Measurements from ENCODE around the gene LRRC1. TPM values are rescaled to one million over a fixed set of nuclear protein-coding genes. Genes with fewer than 3 reads are reported as not detected.

LRRC1 gene
- total and polyA plus RNA-seq, 2 of the 8 experiments (the other 6 are each of a cell fraction or from before 2014, with no cell fraction given) = 6.7 to 15.9 TPM

GRCh38 chr6:53913286-53913685 lies 118.5 kb downstream of the LRRC1 start:
- peaks cover 0 to 4% (median 2%) of the 10 kb centered on the region in 4 experiments; a peak in 1 of 7 replicates for H3K4me1 ChIP-seq (replicated peaks in 1 of 4; ENCODE audit: control insufficient read depth in 3 of 4, insufficient read depth in 4 of 4, low read length in 3 of 4)
- H4K20me1 ChIP-seq (replicated peaks in 1 of 2; ENCODE audit: control insufficient read depth in 1 of 2, insufficient read depth in 2 of 2, low read length in 2 of 2) = no peaks in the 10 kb centered on the region
- H2AFZ ChIP-seq (ENCODE audit: low read length) = no peak overlapping the region
- DNase-seq (ENCODE audit: low read depth in 1 of 2, low spot score in 2 of 2) (no peak), FAIRE-seq (no peak)
- H2AK5ac ChIP-seq (ENCODE audit: low read depth, low read length) = no peak overlapping the region
- H4K91ac ChIP-seq (replicated peaks; ENCODE audit: insufficient read length, low read length) = no peak overlapping the region
- H3K56ac ChIP-seq (replicated peaks; ENCODE audit: insufficient read length, low read depth, low read length) = no peak overlapping the region
- POLR2A ChIA-PET (ENCODE audit: partially characterized antibody) = no interaction called here
- no peak overlapping the region for H3K23ac ChIP-seq (ENCODE audit: insufficient read length)
- no peak overlapping the region for H3K4ac ChIP-seq (replicated peaks; ENCODE audit: insufficient read length, low read depth, low read length)
- H3K18ac ChIP-seq (ENCODE audit: extremely low read depth, low read length) = no peak overlapping the region
- no peaks in the 10 kb centered on the region for H3K9me3 ChIP-seq (ENCODE audit: insufficient read depth in 2 of 2, low read depth in 1 of 2, low read length in 1 of 2)
- no peak overlapping the region for H3K27ac ChIP-seq (ENCODE audit: low read depth, low read length)
- no peak overlapping the region for H3K9ac ChIP-seq (replicated peaks in 1 of 4; ENCODE audit: extremely low read depth in 1 of 4, low read depth in 3 of 4, low read length in 3 of 4)
- H3K79me2 ChIP-seq (ENCODE audit: control insufficient read depth in 1 of 2, insufficient read depth in 2 of 2, low read length in 2 of 2) = no peaks in the 10 kb centered on the region
- H3K79me1 ChIP-seq (ENCODE audit: low read depth, low read length) = no peaks in the 10 kb centered on the region
- no peak overlapping the region for H3K4me3 ChIP-seq (ENCODE audit: extremely low read depth in 1 of 4, insufficient read depth in 2 of 4, low read depth in 3 of 4, low read length in 4 of 4)
- H4K8ac ChIP-seq (ENCODE audit: extremely low read depth, insufficient read depth, low read length) = no peak overlapping the region
- H3K14ac ChIP-seq (ENCODE audit: insufficient read length) = no peak overlapping the region
- no peak overlapping the region for H2BK120ac ChIP-seq (replicated peaks; ENCODE audit: low read depth, low read length)
- H2BK15ac ChIP-seq (ENCODE audit: low read length) = no peak overlapping the region
- 84% methylated on average over 1 of the region's 1 CpG; no CpG with 5 or more reads in 1 of the 2 experiments for WGBS, 2 experiments (ENCODE audit: extremely low coverage in 1 of 2, insufficient coverage in 1 of 2, insufficient read length in 1 of 2, insufficient replicate concordance in 2 of 2, low coverage in 1 of 2, low lambda C conversion rate in 2 of 2, missing lambda C conversion rate in 1 of 2)
- H3K4me2 ChIP-seq (ENCODE audit: insufficient read depth in 1 of 2, low read depth in 2 of 2, low read length in 2 of 2) = no peak overlapping the region
- no peaks in the 10 kb centered on the region for H3K27me3 ChIP-seq (replicated peaks in 1 of 4; ENCODE audit: control insufficient read depth in 3 of 4, extremely low read depth in 1 of 4, insufficient read depth in 3 of 4, low read length in 3 of 4)
- H2BK5ac ChIP-seq (ENCODE audit: low read depth, low read length) = no peak overlapping the region
- H3K36me3 ChIP-seq (ENCODE audit: control insufficient read depth in 2 of 4, insufficient read depth in 4 of 4, low read length in 3 of 4) = no peaks in the 10 kb centered on the region; a peak in 1 of 8 replicates
- CTCF ChIA-PET (ENCODE audit: partially characterized antibody) = no interaction called here
- no peak for TF ChIP-seq EP300 (IDR thresholded peaks at IDR 0.05; ENCODE audit: borderline replicate concordance in 1 of 2, low read depth in 2 of 2, low read length in 2 of 2)
- TF ChIP-seq USF2 (IDR thresholded peaks at IDR 0.05; ENCODE audit: low read length) = no peak
- TF ChIP-seq TEAD4 (IDR thresholded peaks at IDR 0.05; ENCODE audit: low read depth, low read length) = no peak
- TF ChIP-seq POU5F1 (IDR thresholded peaks at IDR 0.05; ENCODE audit: low read depth, low read length) = no peak
- TF ChIP-seq KDM4A (IDR thresholded peaks at IDR 0.05; ENCODE audit: low read depth, low read length, severe bottlenecking) = no peak
- no peak for TF ChIP-seq ASH2L (IDR thresholded peaks at IDR 0.05; ENCODE audit: low read length)
- no peak for TF ChIP-seq KDM5A (IDR thresholded peaks at IDR 0.05; ENCODE audit: low read length)
- TF ChIP-seq NRF1 (IDR thresholded peaks at IDR 0.05; ENCODE audit: low read depth, low read length) = no peak
- no peak for TF ChIP-seq YY1 (IDR thresholded peaks at IDR 0.05; ENCODE audit: low read depth, low read length)
- TF ChIP-seq MAX (IDR thresholded peaks at IDR 0.05) = no peak
- TF ChIP-seq GABPA (IDR thresholded peaks at IDR 0.05; ENCODE audit: borderline replicate concordance, insufficient read depth, low read length) = no peak
- TF ChIP-seq TAF1 (IDR thresholded peaks at IDR 0.05; ENCODE audit: low read depth, low read length) = no peak
- TF ChIP-seq ZNF274 (IDR thresholded peaks at IDR 0.05; ENCODE audit: borderline replicate concordance, extremely low read depth, low read length) = no peak
- no peak overlapping the region for H4K5ac ChIP-seq (ENCODE audit: insufficient read length, low read depth, low read length)
- H3K23me2 ChIP-seq (ENCODE audit: low read depth, low read length) = no peaks in the 10 kb centered on the region
- H2BK12ac ChIP-seq (ENCODE audit: low read depth, low read length) = no peak overlapping the region
- no peak overlapping the region for H2BK20ac ChIP-seq (ENCODE audit: low read length)
